HG03457 (cell line): ENCODE data around the gene TTC23.
"Not testable (repeated sequence)": the region's sequence is repeated elsewhere in the genome, so short reads cannot be mapped to it uniquely, and the experiment has no call there.

ENCODE experiments used
- ATAC-seq: cut with Tn5 transposase; IDR thresholded peaks from one replicate; pipeline ENCODE4 v1.9.1; 2021; ENCODE audit warnings: moderate number of reproducible peaks; ENCODE audit not compliant: unreplicated experiment

The TTC23 gene

GRCh38 chr15:99201408-99202175, 47.8 kb downstream of the TTC23 start:
- ATAC-seq: no peak

- no peak for ATAC-seq
Observed at GRCh38 chr15:99197856-99198255, 51.5 kb downstream of the TTC23 start.

- not testable (repeated sequence) for ATAC-seq
Observed at GRCh38 chr15:99192181-99192580, 57.2 kb downstream of the TTC23 start.

GRCh38 chr15:99187936-99188335, 61.4 kb downstream of the TTC23 start:
- ATAC-seq: no peak

GRCh38 chr15:99185414-99186130, 63.8 kb downstream of the TTC23 start:
- no peak for ATAC-seq

GRCh38 chr15:99182791-99183190, 66.6 kb downstream of the TTC23 start:
- no peak for ATAC-seq

GRCh38 chr15:99181545-99181971, 67.8 kb downstream of the TTC23 start:
- no peak for ATAC-seq

- ATAC-seq: no peak
Observed at GRCh38 chr15:99180964-99181306, 68.4 kb downstream of the TTC23 start.

GRCh38 chr15:99180086-99180963, 69.1 kb downstream of the TTC23 start:
- ATAC-seq: no peak

GRCh38 chr15:99177679-99178078, 71.7 kb downstream of the TTC23 start:
- no peak for ATAC-seq

- no peak for ATAC-seq
Observed at GRCh38 chr15:99176757-99177156, 72.6 kb downstream of the TTC23 start.

- no peak for ATAC-seq
Observed at GRCh38 chr15:99174567-99175395, 74.6 kb downstream of the TTC23 start.

GRCh38 chr15:99172989-99173388, 76.4 kb downstream of the TTC23 start:
- ATAC-seq: no peak

GRCh38 chr15:99172171-99172570, 77.2 kb downstream of the TTC23 start:
- ATAC-seq: no peak

- no peak for ATAC-seq
Observed at GRCh38 chr15:99170476-99171065, 78.8 kb downstream of the TTC23 start.

GRCh38 chr15:99169769-99170311, 79.5 kb downstream of the TTC23 start:
- ATAC-seq: no peak

- ATAC-seq: no peak
Observed at GRCh38 chr15:99168601-99169580, 80.5 kb downstream of the TTC23 start.

- no peak for ATAC-seq
Observed at GRCh38 chr15:99167640-99168039, 81.7 kb downstream of the TTC23 start.

- ATAC-seq: no peak
Observed at GRCh38 chr15:99167201-99167600, 82.2 kb downstream of the TTC23 start.
